Small intestine (tissue), 7 donors: ENCODE data around the gene CFAP46. TPM values are rescaled to one million over a fixed set of nuclear protein-coding genes. Genes with fewer than 3 reads are reported as not detected.

Experiments
- DNase-seq, 2 donors: peaks; one replicate each; pipeline versions ENCODE4 v3.0.0 to v3.0.0-alpha.2; 2013
- FAIRE-seq: peaks from 2 replicates; lab custom pipeline; 2012; peaks lifted over from hg19 to GRCh38; lab: Jason Lieb, UNC
- H3K27ac ChIP-seq, 3 donors: one replicate each; pipeline ENCODE4 v1.5.1; 2013; ENCODE audit warnings: low read length in 2 of 3, mild to moderate bottlenecking in 2 of 3, control low read depth in 1 of 3, inconsistent platforms in 1 of 3, low read depth in 1 of 3, moderate library complexity in 1 of 3
- H3K27me3 ChIP-seq, 3 donors: one replicate each; pipeline ENCODE4 v1.6.1; 2013; ENCODE audit warnings: low read length in 3 of 3, inconsistent platforms in 1 of 3; ENCODE audit not compliant: control insufficient read depth in 3 of 3, insufficient read depth in 3 of 3
- H3K36me3 ChIP-seq, 3 donors: one replicate each; pipeline ENCODE4 v1.6.1; 2013; ENCODE audit warnings: low read length in 3 of 3, inconsistent platforms in 1 of 3, low read depth in 1 of 3, mild to moderate bottlenecking in 1 of 3, moderate library complexity in 1 of 3; ENCODE audit not compliant: control insufficient read depth in 3 of 3, insufficient read depth in 2 of 3
- H3K4me1 ChIP-seq, 3 donors: one replicate each; pipeline ENCODE4 v1.6.1; 2013; ENCODE audit warnings: low read length in 2 of 3, inconsistent platforms in 1 of 3, low read depth in 1 of 3, mild to moderate bottlenecking in 1 of 3, moderate library complexity in 1 of 3; ENCODE audit not compliant: control insufficient read depth in 3 of 3, insufficient read depth in 2 of 3
- H3K4me3 ChIP-seq, 3 donors: one replicate each; pipeline ENCODE4 v1.5.1; 2013; ENCODE audit warnings: low read length in 3 of 3, control low read depth in 1 of 3, inconsistent platforms in 1 of 3, low read depth in 1 of 3, mild to moderate bottlenecking in 1 of 3, moderate library complexity in 1 of 3
- H3K9me3 ChIP-seq, 2 donors: one replicate each; pipeline ENCODE4 v1.6.1; 2013; ENCODE audit warnings: low read depth in 1 of 2, low read length in 1 of 2; ENCODE audit not compliant: control insufficient read depth in 2 of 2, insufficient read depth in 1 of 2
- WGBS, 3 donors: extraction: QIAGEN DNeasy Blood & Tissue Kit; methylation state at CpG; one replicate each; pipeline ENCODE4 v1.1.7; 2013; 5-methylcytosine and 5-hydroxymethylcytosine counted together
- polyA plus RNA-seq, 4 donors: library from polyadenylated mRNA; stranded (reverse) in 3 of 4; unstranded in 1 of 4; fragments of 200-250 nt in 3 of 4; fragments of 120-200 nt in 1 of 4; gene quantifications; one replicate each; pipeline versions ENCODE4 v1.2.1 to v1.2.3, GENCODE V29; 2013
- donor health status: healthy with polysubstance abuse.
- donor health status: control.
- donor health status: control.
- donor health status: Bipolar disorder and iron deficiency.
- donor health status: healthy.

CFAP46 gene
- polyA plus RNA-seq, 4 donors, result 0.27 to 0.43 TPM; not detected in 2

DNA sequence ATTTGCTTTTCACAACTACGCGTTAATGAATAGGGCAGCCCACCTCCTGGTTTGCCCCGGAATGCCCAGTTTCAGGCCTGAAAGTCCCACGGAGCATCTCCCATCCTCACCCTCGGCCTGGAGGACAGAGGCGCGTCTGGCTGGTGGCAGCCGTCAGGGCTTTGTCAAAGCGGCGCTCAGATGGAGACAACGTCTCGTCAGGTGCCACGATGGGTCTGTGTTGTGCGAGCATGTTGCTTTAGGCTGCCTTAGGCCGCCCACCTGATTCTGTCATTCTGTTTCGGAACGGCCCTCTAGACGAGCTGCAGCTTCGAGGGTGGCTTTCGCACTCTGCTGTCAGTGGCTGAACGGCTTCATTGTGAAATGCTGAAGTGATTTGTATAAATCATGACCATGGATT lies 39.4 kb upstream of the CFAP46 start:
- no peak overlapping the region for H3K4me3 ChIP-seq
- no peaks in the 10 kb centered on the region for H3K4me1 ChIP-seq
- H3K36me3 ChIP-seq, result no peaks in the 10 kb centered on the region
- H3K27ac ChIP-seq, result no peak overlapping the region
- WGBS, 3 donors, result 84 to 87% (median 86%) methylated on average over 21 of the region's 21 CpGs
- no peak for DNase-seq
- H3K27me3 ChIP-seq, result peaks cover 0 to 5% (median 2%) of the 10 kb centered on the region in 3 donors
- H3K9me3 ChIP-seq, result no peaks in the 10 kb centered on the region
- FAIRE-seq, result no peak

DNA sequence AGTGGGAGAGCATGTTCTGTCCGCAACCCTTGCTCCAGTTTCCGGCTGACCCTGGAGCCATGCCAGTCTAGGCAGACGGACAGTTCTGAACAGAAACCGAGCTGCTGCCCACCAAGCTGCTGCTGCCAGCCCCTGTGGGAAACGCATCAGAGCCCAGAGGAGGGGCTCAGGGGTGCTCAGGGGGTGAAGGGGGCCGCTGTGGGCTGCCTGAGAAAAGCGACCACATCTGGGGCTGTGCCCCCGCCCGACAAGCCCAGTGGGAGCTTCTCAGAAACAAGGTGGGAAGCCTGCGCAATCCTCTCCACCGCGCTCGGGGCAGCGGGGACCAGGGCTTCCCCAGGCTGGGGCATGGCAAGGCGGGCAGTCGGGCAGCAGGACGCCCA lies 38.8 kb upstream of the CFAP46 start:
- H3K27me3 ChIP-seq, result peaks cover 0 to 5% (median 2%) of the 10 kb centered on the region in 3 donors
- 68 to 80% (median 76%) methylated on average over 16 to 17 of the region's 17 CpGs for WGBS, 3 donors
- FAIRE-seq, result no peak
- no peaks in the 10 kb centered on the region for H3K4me1 ChIP-seq
- H3K4me3 ChIP-seq, result no peak overlapping the region
- no peaks in the 10 kb centered on the region for H3K36me3 ChIP-seq
- no peak for DNase-seq
- no peak overlapping the region for H3K27ac ChIP-seq
- no peaks in the 10 kb centered on the region for H3K9me3 ChIP-seq

- no peaks in the 10 kb centered on the region for H3K9me3 ChIP-seq
- FAIRE-seq (no peak), DNase-seq (no peak)
- H3K4me1 ChIP-seq, result no peaks in the 10 kb centered on the region
- H3K4me3 ChIP-seq, result no peak overlapping the region
- WGBS, 3 donors, result 79 to 89% (median 85%) methylated on average over 40 to 41 of the region's 41 CpGs
- H3K27ac ChIP-seq, result no peak overlapping the region
- peaks cover 0 to 5% (median 2%) of the 10 kb centered on the region in 3 donors for H3K27me3 ChIP-seq
- no peaks in the 10 kb centered on the region for H3K36me3 ChIP-seq
Observed at GRCh38 chr10:132980426-132981172, 38.2 kb upstream of the CFAP46 start.

GRCh38 chr10:132979491-132980425 lies 37.4 kb upstream of the CFAP46 start:
- H3K27ac ChIP-seq, result no peak overlapping the region
- peaks cover 0 to 5% (median 2%) of the 10 kb centered on the region in 3 donors for H3K27me3 ChIP-seq
- FAIRE-seq, result no peak
- no peak overlapping the region for H3K4me3 ChIP-seq
- WGBS, 3 donors, result 62 to 70% (median 65%) methylated on average over 24 of the region's 24 CpGs
- DNase-seq, result no peak
- H3K4me1 ChIP-seq, result no peaks in the 10 kb centered on the region
- no peaks in the 10 kb centered on the region for H3K36me3 ChIP-seq
- H3K9me3 ChIP-seq, result no peaks in the 10 kb centered on the region

- Histone ChIP-seq H3K9me3 (no peaks in the 10 kb centered on the region), H3K4me1 (no peaks in the 10 kb centered on the region), H3K36me3 (no peaks in the 10 kb centered on the region), H3K27ac (no peak overlapping the region), H3K27me3 (peaks cover 0 to under 1% (median 0%) of the 10 kb centered on the region in 3 donors), H3K4me3 (no peak overlapping the region)
- WGBS, 3 donors, result 78 to 83% (median 79%) methylated on average over 9 of the region's 9 CpGs
- no peak for DNase-seq
- FAIRE-seq, result no peak
Observed at GRCh38 chr10:132978542-132978941, 36.2 kb upstream of the CFAP46 start.

GRCh38 chr10:132977807-132978206 lies 35.4 kb upstream of the CFAP46 start:
- 71 to 74% (median 72%) methylated on average over 27 of the region's 27 CpGs for WGBS, 3 donors
- Histone ChIP-seq H3K27me3 (no peaks in the 10 kb centered on the region), H3K4me1 (no peaks in the 10 kb centered on the region), H3K9me3 (no peaks in the 10 kb centered on the region), H3K27ac (no peak overlapping the region), H3K4me3 (no peak overlapping the region), H3K36me3 (no peaks in the 10 kb centered on the region)
- FAIRE-seq (no peak), DNase-seq (no peak)

- Histone ChIP-seq H3K4me1 (no peaks in the 10 kb centered on the region), H3K9me3 (no peaks in the 10 kb centered on the region), H3K27ac (no peak overlapping the region), H3K27me3 (peaks cover 0 to 2% (median 0%) of the 10 kb centered on the region in 3 donors), H3K36me3 (no peaks in the 10 kb centered on the region), H3K4me3 (no peak overlapping the region)
- DNase-seq (no peak), FAIRE-seq (no peak)
- 91 to 92% (median 91%) methylated on average over 25 of the region's 25 CpGs for WGBS, 3 donors
Observed at GRCh38 chr10:132977076-132977475, 34.7 kb upstream of the CFAP46 start.

GRCh38 chr10:132975831-132976682 lies 33.7 kb upstream of the CFAP46 start:
- Histone ChIP-seq H3K27me3 (peaks cover 0 to 6% (median 3%) of the 10 kb centered on the region in 3 donors), H3K27ac (no peak overlapping the region), H3K4me1 (no peaks in the 10 kb centered on the region), H3K4me3 (no peak overlapping the region), H3K9me3 (no peaks in the 10 kb centered on the region), H3K36me3 (no peaks in the 10 kb centered on the region)
- no peak for FAIRE-seq
- no peak for DNase-seq
- 71 to 77% (median 74%) methylated on average over 30 of the region's 30 CpGs for WGBS, 3 donors
